Measurements from ENCODE around the gene TDP1.
"Not testable (repeated sequence)": the region's sequence is repeated elsewhere in the genome, so short reads cannot be mapped to it uniquely, and the experiment has no call there.

Gene TDP1

DNA sequence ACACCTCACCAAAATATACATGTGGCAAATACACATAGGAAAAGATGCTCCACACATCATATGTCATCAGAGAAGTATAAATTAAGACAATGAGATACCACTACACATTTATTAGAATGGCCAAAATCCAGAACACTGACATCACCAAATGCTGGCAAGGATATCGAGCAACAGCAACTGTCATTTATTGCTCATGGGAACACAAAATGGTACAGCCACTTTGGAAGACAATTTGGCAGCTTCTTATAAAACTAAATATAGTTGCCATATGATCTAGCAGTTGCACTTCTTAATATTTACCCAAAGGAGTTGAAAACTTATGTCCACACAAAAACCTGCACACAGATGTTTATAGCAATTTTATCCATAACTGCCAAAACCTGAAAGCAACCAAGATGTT, 99.1 kb downstream of the TDP1 start:
- no peak for DNase-seq

GRCh38 chr14:90056826-90057225, 101.1 kb downstream of the TDP1 start:
- no peak for DNase-seq

- DNase-seq = no peak
Measured at GRCh38 chr14:90058876-90059458, 103.2 kb downstream of the TDP1 start.

DNA sequence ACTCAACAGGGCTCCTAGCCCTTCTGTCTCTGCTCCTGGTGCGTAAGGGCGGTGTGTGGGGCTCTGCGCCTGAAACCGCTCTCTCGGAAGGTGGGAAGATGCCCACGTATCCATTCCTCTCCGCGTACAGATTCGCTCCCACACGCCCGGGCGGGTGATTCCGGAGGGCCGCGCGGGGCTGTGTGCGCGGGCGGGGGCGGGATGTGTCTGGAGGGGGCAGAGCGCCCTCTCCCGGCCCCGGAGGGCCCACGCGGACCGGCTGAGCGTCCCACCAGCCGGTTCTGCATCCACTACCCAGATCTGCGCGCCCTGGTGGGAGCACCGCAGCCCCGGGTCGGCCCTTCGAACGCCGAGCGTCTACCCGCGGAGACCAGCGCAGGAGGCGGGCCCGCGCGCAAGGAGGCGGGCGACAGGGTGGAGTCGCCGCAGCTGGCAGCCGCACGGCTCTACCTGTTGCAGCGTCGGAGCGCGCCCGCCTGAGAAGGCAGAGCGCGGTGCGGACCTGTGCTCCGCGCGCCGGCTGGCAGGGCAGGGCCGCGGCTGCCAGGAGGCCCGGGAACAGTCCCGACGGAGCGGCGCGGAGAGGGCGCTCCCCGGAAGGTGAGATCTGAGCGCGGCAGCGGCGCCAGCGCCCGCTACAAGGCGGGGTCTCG, 104.7 kb downstream of the TDP1 start:
- DNase-seq = no peak

- DNase-seq = no peak
Measured at GRCh38 chr14:90060965-90061684, 105.4 kb downstream of the TDP1 start.

- DNase-seq = peak in 1 of 2 donors; percentile 18
Measured at GRCh38 chr14:90061685-90062126, 106.0 kb downstream of the TDP1 start, which contains the start of gene KCNK13. Gene KCNK13 (plus strand): TSS chr14:90061994. CDS start chr14:90062206, 212 bp downstream.

- no peak for DNase-seq
Measured at GRCh38 chr14:90062127-90062794, 106.5 kb downstream of the TDP1 start.

DNA sequence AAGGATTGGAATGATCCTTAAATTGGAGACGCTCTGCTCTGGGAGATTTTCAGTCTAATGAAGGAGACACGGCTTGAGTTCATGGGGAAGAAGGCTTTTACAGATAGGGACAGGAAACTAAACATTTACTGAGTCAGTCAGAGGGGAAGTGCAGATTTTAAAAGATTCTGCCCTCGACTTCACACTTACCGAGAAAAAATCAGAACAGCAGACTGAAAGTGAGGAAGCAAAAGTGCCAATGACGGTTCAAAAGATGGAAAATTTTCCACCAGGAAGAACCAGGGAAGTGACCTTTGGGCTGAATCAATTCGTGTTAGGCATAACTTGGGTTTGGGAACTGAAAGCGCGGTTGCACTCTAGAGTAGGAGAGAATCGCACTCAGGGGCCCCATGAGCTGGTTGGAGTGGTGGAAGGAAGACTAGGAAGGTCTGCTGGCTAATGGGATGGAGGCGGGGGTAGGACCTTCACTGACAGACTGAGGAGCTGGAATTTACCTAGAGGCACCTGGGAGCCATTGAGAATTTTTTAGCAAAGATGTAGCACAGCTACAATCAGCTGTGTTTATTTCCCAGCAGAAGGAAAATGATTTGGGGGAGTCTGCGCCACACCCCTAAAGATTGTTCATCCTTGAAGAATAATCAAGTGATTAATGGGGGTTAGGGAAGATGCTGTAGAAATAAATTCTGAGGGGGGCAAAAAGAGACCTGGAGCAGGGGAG, 107.3 kb downstream of the TDP1 start:
- no peak for DNase-seq

DNA sequence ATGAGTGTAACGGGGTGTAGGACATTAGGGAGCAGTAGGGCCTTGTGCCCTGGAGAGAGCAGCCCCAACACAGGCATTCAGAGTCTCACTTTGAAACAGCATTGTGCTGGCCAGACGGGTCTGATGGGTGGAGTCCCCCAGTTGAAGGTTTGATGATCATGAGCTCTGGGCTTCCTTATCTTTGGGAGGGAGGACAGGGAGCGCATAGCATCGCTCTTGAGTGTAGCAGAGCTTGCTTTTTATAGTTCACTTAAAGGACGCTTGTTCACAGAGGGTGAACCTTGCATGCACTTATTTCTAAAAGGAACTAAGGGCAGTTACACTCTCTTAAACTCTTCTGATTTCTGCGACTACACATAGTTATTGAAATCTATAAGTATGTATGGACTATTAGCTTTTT, 116.6 kb downstream of the TDP1 start:
- DNase-seq = no peak

- DNase-seq = no peak
Measured at GRCh38 chr14:90079576-90079975, 123.8 kb downstream of the TDP1 start.

DNA sequence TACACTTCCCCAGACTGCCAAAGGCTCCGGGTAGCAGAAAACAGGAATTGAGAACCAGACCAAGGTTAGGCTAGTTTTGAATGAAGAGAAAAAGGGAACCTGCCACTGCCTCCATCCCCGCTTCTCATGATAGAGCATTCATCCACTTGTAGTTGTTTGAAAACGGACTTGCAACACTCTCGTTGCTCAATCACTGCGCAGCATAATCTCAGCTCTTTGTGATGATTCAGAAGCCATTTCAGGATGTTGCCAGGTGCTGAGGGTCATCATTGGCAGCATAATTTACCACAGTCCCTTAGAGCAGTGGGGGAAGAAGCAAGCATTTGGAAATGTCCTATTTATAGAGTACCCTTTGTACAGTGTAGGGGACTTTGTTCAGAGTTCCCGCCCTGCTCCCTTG, 131.7 kb downstream of the TDP1 start:
- DNase-seq = peak in 1 of 2 donors; percentile 38

- DNase-seq = no peak
Measured at GRCh38 chr14:90088176-90088575, 132.4 kb downstream of the TDP1 start.

DNA sequence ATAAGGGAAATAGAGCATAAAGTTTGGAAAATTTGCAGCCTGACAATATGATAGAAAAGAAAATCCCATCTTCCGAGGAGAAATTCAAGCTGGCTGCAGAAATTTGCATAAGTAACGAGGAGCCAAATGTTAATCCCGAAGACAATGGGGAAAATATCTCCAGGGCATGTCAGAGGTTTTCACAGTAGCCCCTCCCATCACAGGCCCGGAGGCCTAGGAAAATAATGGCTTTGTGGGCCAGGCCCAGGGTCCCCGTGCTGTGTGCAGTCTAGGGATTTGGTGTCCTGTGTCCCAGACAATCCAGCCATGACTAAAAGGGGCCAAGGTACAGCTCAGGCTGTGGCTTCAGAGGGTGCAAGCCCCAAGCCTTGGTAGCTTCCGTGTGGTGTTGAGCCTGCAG, 133.8 kb downstream of the TDP1 start:
- DNase-seq = not testable (repeated sequence)

DNA sequence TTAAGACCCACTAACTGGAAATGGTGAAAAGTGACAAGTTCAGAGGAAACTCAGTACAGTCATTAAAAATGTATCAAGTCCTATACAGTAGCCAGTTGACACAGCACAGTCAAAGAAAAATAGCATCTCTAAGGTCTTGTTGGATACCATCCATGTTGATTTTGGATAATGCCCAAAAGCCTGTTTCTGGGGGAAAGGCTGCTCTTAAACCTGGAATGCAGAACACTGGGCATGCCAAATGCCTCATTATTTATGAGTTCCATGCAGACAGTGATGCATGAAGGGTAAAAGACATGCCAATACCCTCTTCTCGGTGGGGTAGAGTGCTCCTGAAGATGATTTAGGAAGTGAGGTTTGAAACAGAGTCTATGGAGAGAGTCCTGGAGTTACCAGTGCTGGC, 135.7 kb downstream of the TDP1 start:
- no peak for DNase-seq

DNA sequence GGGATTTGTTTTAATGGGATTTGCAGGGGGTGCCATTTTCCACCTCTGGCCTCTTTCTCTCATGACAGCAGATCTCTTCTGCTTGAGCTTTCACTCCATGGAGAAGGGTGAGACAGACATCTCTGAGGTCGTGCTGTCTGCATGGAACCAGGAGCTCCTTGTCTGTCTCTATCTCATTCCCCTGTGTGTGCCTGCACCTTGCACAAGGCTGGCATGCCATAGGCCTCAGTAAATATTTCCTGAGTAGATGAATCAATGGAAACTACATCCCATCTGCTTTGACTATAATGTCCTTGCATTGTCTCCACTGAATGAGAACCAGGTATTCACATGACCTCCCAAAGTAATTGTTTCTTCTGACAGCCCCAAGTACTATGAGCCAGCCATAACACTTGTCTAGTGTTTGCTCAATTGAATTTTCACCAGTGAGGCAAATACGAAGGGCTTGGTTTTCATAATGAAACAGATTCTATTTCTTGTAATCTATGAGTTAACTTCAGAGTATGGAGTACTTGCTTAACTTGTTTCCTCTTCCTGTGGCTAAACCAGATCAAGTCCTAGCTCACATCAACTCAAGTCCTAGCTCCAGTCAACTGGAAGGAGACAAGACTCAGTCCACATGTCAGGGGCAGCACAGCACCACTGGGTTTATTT, 138.3 kb downstream of the TDP1 start:
- no peak for DNase-seq
